Measurements from ENCODE around the gene PHLPP1. TPM values are rescaled to one million over a fixed set of nuclear protein-coding genes. Genes with fewer than 3 reads are reported as not detected.

PHLPP1 gene
- total and polyA plus RNA-seq, 8 donors, result 2.9 to 14.7 (median 8.3) TPM

GRCh38 chr18:62978251-62979049, 263.1 kb downstream of the PHLPP1 start:
- Histone ChIP-seq H3K4me3 (no peak overlapping the region), H3K27me3 (no peaks in the 10 kb centered on the region), H3K9me3 (no peaks in the 10 kb centered on the region), H3K4me1 (no peaks in the 10 kb centered on the region), H3K27ac (no peak overlapping the region), H3K36me3 (peaks cover 0 to 18% (median 4%) of the 10 kb centered on the region in 3 donors)
- intact Hi-C loops (cut with DNase I), result loop anchor here in 1 of 3 donors (10.0 kb wide), 1 partner anchor 374 kb away; no protein-coding TSS in a partner anchor
- ATAC-seq, result no peak
- 94 to 96% methylated on average over 42 of the region's 42 CpGs for WGBS, 2 donors
- TF ChIP-seq CTCF (IDR thresholded peaks at IDR 0.05), result no peak
- FAIRE-seq, result no peak
- DNase-seq, result no peak

- Histone ChIP-seq H3K27me3 (no peaks in the 10 kb centered on the region), H3K4me3 (no peak overlapping the region), H3K36me3 (peaks cover 0 to 18% (median 4%) of the 10 kb centered on the region in 3 donors), H3K4me1 (no peaks in the 10 kb centered on the region), H3K9me3 (no peaks in the 10 kb centered on the region), H3K27ac (no peak overlapping the region)
- no peak for TF ChIP-seq CTCF (IDR thresholded peaks at IDR 0.05)
- ATAC-seq (peak in 1 of 4 donors; percentile 22), DNase-seq (no peak), FAIRE-seq (no peak)
- intact Hi-C loops (cut with DNase I), result loop anchor here in 1 of 3 donors (10.0 kb wide), 1 partner anchor 374 kb away; no protein-coding TSS in a partner anchor
- WGBS, 2 donors, result 83 to 86% methylated on average over 13 of the region's 13 CpGs
Measured at GRCh38 chr18:62979176-62979575, 263.8 kb downstream of the PHLPP1 start.

GRCh38 chr18:62979900-62980299, 264.6 kb downstream of the PHLPP1 start:
- intact Hi-C loops (cut with DNase I), result loop anchor here in 2 of 3 donors (5.0 to 10.0 kb wide), 3 partner anchors 268 to 375 kb away; no protein-coding TSS in a partner anchor
- H3K9me3 ChIP-seq, result no peaks in the 10 kb centered on the region
- ATAC-seq (no peak), FAIRE-seq (no peak), DNase-seq (no peak)
- 79 to 80% methylated on average over 4 of the region's 4 CpGs for WGBS, 2 donors
- peaks cover 0 to 18% (median 4%) of the 10 kb centered on the region in 3 donors for H3K36me3 ChIP-seq
- H3K27me3 ChIP-seq, result no peaks in the 10 kb centered on the region
- no peak overlapping the region for H3K4me3 ChIP-seq
- TF ChIP-seq CTCF (IDR thresholded peaks at IDR 0.05), result no peak
- no peaks in the 10 kb centered on the region for H3K4me1 ChIP-seq
- no peak overlapping the region for H3K27ac ChIP-seq

GRCh38 chr18:62981566-62981965, 266.2 kb downstream of the PHLPP1 start:
- DNase-seq (no peak), ATAC-seq (no peak), FAIRE-seq (no peak)
- H3K4me1 ChIP-seq, result no peaks in the 10 kb centered on the region
- H3K27ac ChIP-seq, result no peak overlapping the region
- H3K36me3 ChIP-seq, result peaks cover 0 to 15% (median 4%) of the 10 kb centered on the region in 3 donors
- H3K4me3 ChIP-seq, result no peak overlapping the region
- H3K9me3 ChIP-seq, result no peaks in the 10 kb centered on the region
- H3K27me3 ChIP-seq, result no peaks in the 10 kb centered on the region
- intact Hi-C loops (cut with DNase I), result loop anchor here in 2 of 3 donors (5.0 to 10.0 kb wide), 2 partner anchors 269 to 277 kb away; no protein-coding TSS in a partner anchor
- whole genome bisulfite sequencing, 2 donors, result 86 to 88% methylated on average over 11 of the region's 11 CpGs
- TF ChIP-seq CTCF (IDR thresholded peaks at IDR 0.05), result no peak
